GM10266 (cell line): ENCODE results near the gene DENND1B.

ENCODE experiments used
- DNase-seq: peaks from one replicate; pipeline ENCODE4 v3.0.0; 2012; ENCODE audit errors: extremely low spot score
- TF ChIP-seq, protein P1 (sequence below): IDR thresholded peaks from 2 replicates; pipeline ENCODE4 v1.5.1; 2012; ENCODE audit warnings: mild to moderate bottlenecking, low read depth; ENCODE audit not compliant: control insufficient read depth, insufficient read depth; ENCODE audit errors: missing control alignments

The DENND1B gene

DNA sequence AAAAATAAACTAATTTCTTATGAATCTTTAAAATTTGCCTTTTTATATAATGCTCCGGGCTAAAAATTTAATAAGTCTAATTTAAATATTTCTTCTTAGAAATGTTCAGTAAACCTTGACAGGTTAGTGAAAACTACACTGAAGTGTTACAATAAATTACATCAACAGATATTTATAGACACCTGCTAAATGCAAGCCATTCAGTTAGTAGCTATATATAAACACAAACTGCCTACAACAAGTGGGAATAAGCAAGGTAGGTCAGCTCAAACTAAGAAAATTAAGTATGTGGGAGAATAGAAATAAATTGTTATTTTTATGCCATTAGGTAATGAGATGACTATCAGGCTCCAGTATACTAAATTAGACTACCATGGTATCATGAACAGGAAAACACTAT, 215.6 kb downstream of the DENND1B start:
- no peak for DNase-seq
- TF ChIP-seq, protein P1, sequence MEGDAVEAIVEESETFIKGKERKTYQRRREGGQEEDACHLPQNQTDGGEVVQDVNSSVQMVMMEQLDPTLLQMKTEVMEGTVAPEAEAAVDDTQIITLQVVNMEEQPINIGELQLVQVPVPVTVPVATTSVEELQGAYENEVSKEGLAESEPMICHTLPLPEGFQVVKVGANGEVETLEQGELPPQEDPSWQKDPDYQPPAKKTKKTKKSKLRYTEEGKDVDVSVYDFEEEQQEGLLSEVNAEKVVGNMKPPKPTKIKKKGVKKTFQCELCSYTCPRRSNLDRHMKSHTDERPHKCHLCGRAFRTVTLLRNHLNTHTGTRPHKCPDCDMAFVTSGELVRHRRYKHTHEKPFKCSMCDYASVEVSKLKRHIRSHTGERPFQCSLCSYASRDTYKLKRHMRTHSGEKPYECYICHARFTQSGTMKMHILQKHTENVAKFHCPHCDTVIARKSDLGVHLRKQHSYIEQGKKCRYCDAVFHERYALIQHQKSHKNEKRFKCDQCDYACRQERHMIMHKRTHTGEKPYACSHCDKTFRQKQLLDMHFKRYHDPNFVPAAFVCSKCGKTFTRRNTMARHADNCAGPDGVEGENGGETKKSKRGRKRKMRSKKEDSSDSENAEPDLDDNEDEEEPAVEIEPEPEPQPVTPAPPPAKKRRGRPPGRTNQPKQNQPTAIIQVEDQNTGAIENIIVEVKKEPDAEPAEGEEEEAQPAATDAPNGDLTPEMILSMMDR, result no peak

GRCh38 chr1:197559244-197559643, 216.0 kb downstream of the DENND1B start:
- DNase-seq, result no peak
- TF ChIP-seq, protein P1, result no peak

GRCh38 chr1:197557302-197557701, 218.0 kb downstream of the DENND1B start:
- DNase-seq, result no peak
- TF ChIP-seq, protein P1, result no peak

GRCh38 chr1:197553281-197553680, 222.0 kb downstream of the DENND1B start:
- TF ChIP-seq, protein P1, result no peak
- DNase-seq, result no peak

DNA sequence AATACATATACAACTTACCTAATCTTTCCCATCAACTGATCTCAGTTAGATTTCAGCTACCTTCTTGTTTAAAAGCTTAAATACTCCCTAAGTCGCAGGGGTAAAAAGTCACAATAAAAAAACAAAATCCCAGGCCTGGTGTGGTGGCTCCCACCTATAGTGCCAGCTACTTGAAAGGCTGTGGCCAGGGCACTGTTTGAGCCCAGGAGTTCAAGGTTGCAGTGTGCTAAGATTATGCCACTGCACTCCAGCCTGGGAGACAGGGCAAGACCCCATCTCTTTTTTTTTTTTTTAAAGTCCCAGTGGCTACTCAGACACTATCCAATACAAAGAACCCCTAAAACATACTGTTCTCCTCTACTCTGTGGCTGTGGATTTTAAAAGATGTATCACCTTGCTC, 228.3 kb downstream of the DENND1B start:
- TF ChIP-seq, protein P1, result no peak
- DNase-seq, result no peak

DNA sequence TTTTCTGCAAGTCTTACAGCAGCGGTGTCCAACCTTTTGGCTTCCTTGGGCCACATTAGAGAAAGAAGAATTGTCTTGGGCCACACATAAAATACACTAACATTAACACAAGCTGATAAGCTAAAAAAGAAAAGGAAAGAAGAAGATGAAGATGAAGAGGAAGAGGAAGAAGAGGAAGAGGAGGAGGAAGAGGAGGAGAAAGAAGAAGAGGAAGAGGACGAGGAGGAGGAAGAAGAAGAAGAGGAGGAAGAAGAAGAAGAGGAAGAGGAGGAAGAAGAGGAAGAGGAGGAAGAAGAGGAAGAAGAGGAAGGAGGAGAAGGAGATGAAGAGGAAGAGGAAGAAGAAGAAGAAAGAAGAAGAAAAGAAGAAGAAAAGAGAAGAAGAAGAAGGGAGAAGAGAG, 230.7 kb downstream of the DENND1B start:
- TF ChIP-seq, protein P1, result no peak
- no peak for DNase-seq

DNA sequence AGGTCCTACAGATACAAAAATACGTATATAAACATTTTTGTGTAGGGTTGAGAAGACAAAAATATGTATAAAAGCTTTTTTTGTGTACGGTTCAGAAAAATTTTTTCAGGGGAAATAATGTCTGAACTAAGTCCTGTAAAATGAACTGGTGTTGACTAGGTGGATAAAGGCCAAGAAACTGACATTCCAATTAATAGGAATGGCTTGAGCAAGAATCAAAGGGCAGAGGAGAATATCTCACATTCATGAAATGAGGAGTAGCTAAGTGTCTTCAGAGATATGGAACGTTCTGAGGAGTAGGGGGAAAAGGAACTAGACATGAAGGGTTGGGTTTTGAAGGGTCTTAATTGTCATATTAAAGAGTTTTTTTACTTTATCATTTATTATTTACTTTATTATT, 231.2 kb downstream of the DENND1B start:
- DNase-seq, result no peak
- TF ChIP-seq, protein P1, result no peak
